A549 (cell line): ENCODE data around the gene ODC1. TPM values are rescaled to one million over a fixed set of nuclear protein-coding genes. Genes with fewer than 3 reads are reported as not detected.
A peak's percentile ranks its signal among the peaks of the same experiment; 100 is the strongest.

Experiments used
- ATAC-seq, 2 experiments: fragments of 200-7000 bp in 1 of 2; fragments of >200 bp in 1 of 2; cut with Nextera tagmentation in 1 of 2; cut with Tn5 transposase in 1 of 2; 3 replicates each; pipeline versions ENCODE4 v1.8.0 to v1.9.1; 2018 to 2020; ENCODE audit warnings: mild to moderate bottlenecking in 1 of 2, moderate library complexity in 1 of 2
- CTCF ChIA-PET: fragments of 300-600 bp; sonication (Branson Sonifier 250); formaldehyde crosslinking; extraction: SDS; loops from one replicate; lab custom pipeline; 2021; ENCODE audit warnings: antibody characterized with exemption, inconsistent platforms; lab: Yijun Ruan, JAX
- POLR2A ChIA-PET: fragments of 350-600 bp; formaldehyde crosslinking; extraction: SDS; loops from one replicate; lab custom pipeline; 2021; ENCODE audit warnings: antibody characterized with exemption, inconsistent platforms; lab: Yijun Ruan, JAX
- DNase-seq, 2 experiments: peaks; one replicate each; pipeline versions ENCODE4 v3.0.0 to v3.0.0-alpha.2; 2011 to 2016; ENCODE audit warnings: low read depth in 1 of 2, low spot score in 1 of 2
- FAIRE-seq: peaks from 2 replicates; lab custom pipeline; 2011; peaks lifted over from hg19 to GRCh38; lab: Jason Lieb, UNC
- H3K27ac ChIP-seq, 2 experiments: fragments of >200 bp; sonication (Bioruptor Twin); formaldehyde crosslinking; 3 replicates each; pipeline ENCODE4 v1.5.1; 2016 to 2017
- H3K4me1 ChIP-seq: fragments of >200 bp; sonication (Bioruptor Twin); formaldehyde crosslinking; 3 replicates; pipeline ENCODE4 v1.6.1; 2016
- H3K4me2 ChIP-seq: fragments of >200 bp; sonication (Bioruptor Twin); formaldehyde crosslinking; 3 replicates; pipeline ENCODE4 v1.6.1; 2016
- H3K4me3 ChIP-seq: fragments of >200 bp; sonication (Bioruptor Twin); formaldehyde crosslinking; 3 replicates; pipeline ENCODE4 v1.5.1; 2016
- H3K9me3 ChIP-seq: fragments of >200 bp; sonication (Bioruptor Twin); formaldehyde crosslinking; 3 replicates; pipeline ENCODE4 v1.6.1; 2016
- BCL3 ChIP-seq: fragments of >200 bp; sonication (Bioruptor Twin); formaldehyde crosslinking; IDR thresholded peaks from 3 replicates; pipeline ENCODE4 v1.6.1; 2016
- EHF ChIP-seq: fragments of 250-450 bp; sonication (Bioruptor Pico); IDR thresholded peaks from 2 replicates; pipeline ENCODE4 v1.5.0; 2020; ENCODE audit warnings: mild to moderate bottlenecking
- EP300 ChIP-seq, 2 experiments: fragments of >200 bp; sonication (Bioruptor Twin); formaldehyde crosslinking; IDR thresholded peaks; 2 replicates in 1 of 2; 3 replicates in 1 of 2; pipeline ENCODE4 v1.6.1; 2016 to 2017
- ESRRA ChIP-seq: fragments of 150-350 bp; IDR thresholded peaks from 2 replicates; pipeline ENCODE4 v1.6.1; 2014; ENCODE audit warnings: mild to moderate bottlenecking, low read length, borderline replicate concordance
- FOXS1 ChIP-seq: fragments of 250-450 bp; sonication (Bioruptor Pico); IDR thresholded peaks from 2 replicates; pipeline ENCODE4 v1.5.0; 2020; ENCODE audit warnings: mild to moderate bottlenecking, moderate library complexity
- HDAC2 ChIP-seq: fragments of 200-600 bp; sonication (generic); IDR thresholded peaks from 2 replicates; pipeline ENCODE4 v1.6.1; 2016
- HOXA7 ChIP-seq: fragments of 250-450 bp; sonication (Bioruptor Pico); IDR thresholded peaks from 2 replicates; pipeline ENCODE4 v1.5.0; 2020; ENCODE audit warnings: mild to moderate bottlenecking, moderate library complexity
- HOXB13 ChIP-seq: fragments of 250-450 bp; sonication (Bioruptor Pico); IDR thresholded peaks from 2 replicates; pipeline ENCODE4 v1.5.0; 2020; ENCODE audit warnings: low read depth, mild to moderate bottlenecking, moderate library complexity
- JUN ChIP-seq, 2 experiments: fragments of >200 bp; sonication (Bioruptor Twin); formaldehyde crosslinking; IDR thresholded peaks; 2 replicates in 1 of 2; 3 replicates in 1 of 2; pipeline ENCODE4 v1.6.1; 2016 to 2017
- KDM5A ChIP-seq: fragments of 200-600 bp; sonication (generic); IDR thresholded peaks from 2 replicates; pipeline ENCODE4 v1.6.1; 2016; ENCODE audit warnings: antibody characterized with exemption, mild to moderate bottlenecking
- NFE2L2 ChIP-seq: fragments of 150-350 bp; conservative IDR thresholded peaks from 2 replicates; pipeline ENCODE4 v1.6.1; 2014; ENCODE audit warnings: low read length
- NPAS2 ChIP-seq: fragments of 250-450 bp; sonication (Bioruptor Pico); IDR thresholded peaks from 2 replicates; pipeline ENCODE4 v1.8.0; 2022; ENCODE audit warnings: mild to moderate bottlenecking, moderate library complexity, borderline replicate concordance
- POLR2AphosphoS2 ChIP-seq: conservative IDR thresholded peaks from 2 replicates; pipeline ENCODE4 v1.6.1; 2012; ENCODE audit warnings: low read length, improper control_type of control experiment, inconsistent platforms
- RARB ChIP-seq: fragments of 250-450 bp; sonication (Bioruptor Pico); IDR thresholded peaks from 2 replicates; pipeline ENCODE4 v1.8.0; 2021; ENCODE audit warnings: mild to moderate bottlenecking, moderate library complexity
- REST ChIP-seq: fragments of 200-600 bp; sonication (generic); IDR thresholded peaks from 2 replicates; pipeline ENCODE4 v1.6.1; 2016; ENCODE audit warnings: antibody characterized with exemption, mild to moderate bottlenecking, moderate library complexity
- SREBF2 ChIP-seq: fragments of 450-650 bp; IDR thresholded peaks from 2 replicates; pipeline ENCODE4 v1.6.1; 2014; ENCODE audit warnings: mild to moderate bottlenecking, moderate library complexity
- TP53 ChIP-seq: fragments of 250-450 bp; sonication (Bioruptor Pico); IDR thresholded peaks from 2 replicates; pipeline ENCODE4 v1.5.0; 2021; ENCODE audit warnings: mild to moderate bottlenecking, moderate library complexity
- ZFP36 ChIP-seq: fragments of 450-650 bp; IDR thresholded peaks from 2 replicates; pipeline ENCODE4 v1.6.1; 2014; ENCODE audit warnings: borderline replicate concordance; ENCODE audit not compliant: partially characterized antibody
- ZSCAN20 ChIP-seq: fragments of 250-450 bp; sonication (Bioruptor Pico); IDR thresholded peaks from 2 replicates; pipeline ENCODE4 v1.8.0; 2022; ENCODE audit warnings: mild to moderate bottlenecking, moderate library complexity
- WGBS: methylation state at CpG from one replicate; pipeline ENCODE4 v1.1.6; 2017; ENCODE audit errors: missing lambda C conversion rate; 5-methylcytosine and 5-hydroxymethylcytosine counted together
- polyA plus RNA-seq, 4 experiments: library from polyadenylated mRNA; depleted of rRNA in 3 of 4; stranded (reverse); fragments of >200 nt; fragmentation: RNase III in 1 of 4; extraction: RNeasy Plus Mini Kit Qiagen cat#74134 plus additional on column Dnase treatment in 1 of 4; gene quantifications; 2 replicates in 3 of 4; 3 replicates in 1 of 4; pipeline ENCODE4 v1.2.3, GENCODE V29; 2011 to 2017
- TF ChIP-seq, protein P1 (sequence below): IDR thresholded peaks from 2 replicates; pipeline ENCODE4 v1.6.1; 2012; ENCODE audit warnings: low read depth, borderline replicate concordance

The ODC1 gene
- polyA plus RNA-seq, 2 of the 4 experiments (the other 2 are of a cell fraction): 57.8 to 265 TPM

GRCh38 chr2:10415640-10416039 is 32.5 kb downstream of the ODC1 start:
- Histone ChIP-seq H3K9me3 (peaks cover 9% of the 10 kb centered on the region; the same call in 1 of the 3 replicates), H3K4me1 (peaks cover 16% of the 10 kb centered on the region; the same call in 2 of the 3 replicates), H3K27ac (no peak overlapping the region), H3K4me3 (no peak overlapping the region), H3K4me2 (no peak overlapping the region)
- FAIRE-seq (no peak), ATAC-seq (no peak), DNase-seq (no peak)
- 82% methylated on average over 12 of the region's 12 CpGs for WGBS
- POLR2A ChIA-PET: no interaction called here
- CTCF ChIA-PET: interaction anchor here (0.8 to 25.7 kb wide), 8 partner anchors 11 to 602 kb away, joined by 3 to 374 read pairs (median 4); partner anchors contain the start of gene RRM2
- TF ChIP-seq SREBF2 (no peak), RARB (no peak), BCL3 (no peak), HOXB13 (no peak)

DNA sequence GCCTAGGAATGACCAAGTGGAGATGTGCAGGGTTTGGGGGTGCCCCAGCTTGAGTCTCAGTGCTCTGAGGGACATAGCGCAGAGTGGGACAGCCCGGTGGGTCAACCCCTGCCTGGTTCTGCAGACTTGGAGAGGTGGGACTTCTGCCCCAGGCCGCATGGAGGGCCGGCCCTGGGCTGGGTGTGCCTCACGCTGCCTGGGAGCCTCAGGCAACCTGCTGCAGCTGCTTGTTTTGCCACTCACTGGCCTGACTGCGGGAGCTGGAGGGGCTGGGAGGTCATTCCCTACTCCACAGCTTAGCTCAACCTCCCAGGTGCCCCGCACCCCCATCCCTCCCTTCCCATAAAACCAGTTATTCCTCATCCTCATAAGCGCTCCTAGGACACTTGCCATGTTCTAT is 33.1 kb downstream of the ODC1 start:
- TF ChIP-seq ZFP36: no peak
- TF ChIP-seq POLR2AphosphoS2: no peak
- no peak for TF ChIP-seq ZSCAN20 (CRISPR knock-in tag)
- TF ChIP-seq EP300 (IDR thresholded peaks at IDR 0.05): no peak
- TF ChIP-seq NPAS2 (CRISPR knock-in tag): no peak
- TF ChIP-seq, protein P1, sequence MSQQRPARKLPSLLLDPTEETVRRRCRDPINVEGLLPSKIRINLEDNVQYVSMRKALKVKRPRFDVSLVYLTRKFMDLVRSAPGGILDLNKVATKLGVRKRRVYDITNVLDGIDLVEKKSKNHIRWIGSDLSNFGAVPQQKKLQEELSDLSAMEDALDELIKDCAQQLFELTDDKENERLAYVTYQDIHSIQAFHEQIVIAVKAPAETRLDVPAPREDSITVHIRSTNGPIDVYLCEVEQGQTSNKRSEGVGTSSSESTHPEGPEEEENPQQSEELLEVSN: no peak
- peaks cover 16% of the 10 kb centered on the region; the same call in 2 of the 3 replicates for H3K4me1 ChIP-seq
- ChIA-PET POLR2A (no interaction called here), CTCF (interaction anchor here (0.8 to 25.7 kb wide), 8 partner anchors 12 to 601 kb away, joined by 3 to 374 read pairs (median 3); partner anchors contain the start of gene RRM2)
- H3K27ac ChIP-seq: no peak overlapping the region
- H3K4me2 ChIP-seq: no peak overlapping the region
- 91% methylated on average over 8 of the region's 8 CpGs for WGBS
- peaks cover 9% of the 10 kb centered on the region; the same call in 1 of the 3 replicates for H3K9me3 ChIP-seq
- no peak for FAIRE-seq
- ATAC-seq: 0 out of 6 replicates have a peak, but pooled peaks of 1 of the 2 experiments have one; percentile 26
- no peak for DNase-seq
- H3K4me3 ChIP-seq: no peak overlapping the region

- Histone ChIP-seq H3K4me3 (no peak overlapping the region), H3K27ac (no peak overlapping the region), H3K9me3 (peaks cover 9% of the 10 kb centered on the region; the same call in 1 of the 3 replicates), H3K4me1 (peaks cover 16% of the 10 kb centered on the region; the same call in 2 of the 3 replicates), H3K4me2 (no peak overlapping the region)
- no peak for TF ChIP-seq HDAC2
- TF ChIP-seq FOXS1 (CRISPR knock-in tag): no peak
- ATAC-seq: no peak
- no peak for FAIRE-seq
- DNase-seq: no peak
- WGBS: 90% methylated on average over 10 of the region's 10 CpGs
- CTCF ChIA-PET: interaction anchor here (0.8 to 25.7 kb wide), 6 partner anchors 12 to 601 kb away, joined by 3 to 374 read pairs (median 6); partner anchors contain the start of gene RRM2
- POLR2A ChIA-PET: no interaction called here
Measured at GRCh38 chr2:10414591-10414990, 33.5 kb downstream of the ODC1 start.

- no peak for DNase-seq
Measured at GRCh38 chr2:10413991-10414451, 34.1 kb downstream of the ODC1 start.

More at GRCh38 chr2:10413991-10414451, 34.1 kb downstream of the ODC1 start:
- CTCF ChIA-PET: interaction anchor here (0.8 to 25.7 kb wide), 5 partner anchors 13 to 341 kb away, joined by 3 to 374 read pairs (median 155); partner anchors contain the start of gene RRM2
- FAIRE-seq (no peak), ATAC-seq (no peak)
- 82% methylated on average over 7 of the region's 7 CpGs for WGBS
- no peak overlapping the region for H3K4me3 ChIP-seq
- peak overlapping the region in 1 of 2 experiments; percentile 23; a peak in 1 of 6 replicates for H3K27ac ChIP-seq
- peaks cover 9% of the 10 kb centered on the region; the same call in 1 of the 3 replicates for H3K9me3 ChIP-seq
- POLR2A ChIA-PET: no interaction called here
- TF ChIP-seq KDM5A (no peak), NFE2L2 (no peak), REST (no peak), JUN (IDR thresholded peaks at IDR 0.05) (no peak), TP53 (CRISPR knock-in tag) (no peak), HOXA7 (CRISPR knock-in tag) (no peak), EHF (CRISPR knock-in tag) (no peak), HDAC2 (no peak), ESRRA (no peak), POLR2AphosphoS2 (no peak), SREBF2 (no peak)
- TF ChIP-seq, all 56 proteins: peak for 0
- H3K4me2 ChIP-seq: no peak overlapping the region
- H3K4me1 ChIP-seq: peaks cover 21% of the 10 kb centered on the region
